GM10266 (cell line): Measurements from ENCODE around the gene SLC1A4.

Source experiments
- DNase-seq: peaks from one replicate; pipeline ENCODE4 v3.0.0; 2012; ENCODE audit errors: extremely low spot score
- TF ChIP-seq, protein P1 (sequence below): IDR thresholded peaks from 2 replicates; pipeline ENCODE4 v1.5.1; 2012; ENCODE audit warnings: mild to moderate bottlenecking, low read depth; ENCODE audit not compliant: control insufficient read depth, insufficient read depth; ENCODE audit errors: missing control alignments

Gene SLC1A4

DNA sequence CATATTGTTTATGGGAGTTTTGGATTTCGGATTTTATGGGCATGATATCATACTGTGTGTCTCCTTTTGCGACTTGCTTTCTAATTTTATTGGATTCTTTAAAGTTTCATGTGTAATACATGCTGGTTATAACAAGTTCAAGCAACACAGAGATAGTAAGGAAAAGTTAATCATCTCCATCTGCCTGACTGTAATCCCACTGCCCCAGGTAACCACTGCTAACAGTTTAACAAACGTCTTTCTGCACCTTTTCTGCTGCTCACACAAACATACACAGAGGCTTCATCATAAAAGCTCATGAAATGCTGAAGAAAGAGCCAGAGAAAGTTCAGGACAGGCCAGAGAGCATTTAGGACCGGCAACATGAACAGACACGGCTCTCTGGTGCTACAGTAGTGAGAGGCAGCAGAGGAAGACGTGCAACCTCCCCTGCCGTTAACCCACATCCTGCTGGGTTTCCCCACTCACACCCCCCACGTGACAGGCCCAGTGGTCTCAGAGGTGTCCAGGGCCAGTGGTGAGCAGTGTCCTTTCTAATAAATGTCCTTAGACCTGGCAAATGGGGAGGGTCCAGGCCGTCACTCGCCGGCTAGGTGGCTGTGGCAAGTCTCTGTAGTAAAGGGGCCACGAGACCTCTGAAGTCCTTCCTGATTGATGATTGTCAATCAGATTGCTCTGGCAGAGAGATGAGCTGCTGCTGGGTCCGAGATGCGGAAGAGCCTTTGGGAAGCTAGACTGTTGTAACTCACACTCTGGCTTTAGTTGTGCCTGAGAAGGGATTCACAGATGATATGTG, 43.0 kb upstream of the SLC1A4 start:
- TF ChIP-seq, protein P1, sequence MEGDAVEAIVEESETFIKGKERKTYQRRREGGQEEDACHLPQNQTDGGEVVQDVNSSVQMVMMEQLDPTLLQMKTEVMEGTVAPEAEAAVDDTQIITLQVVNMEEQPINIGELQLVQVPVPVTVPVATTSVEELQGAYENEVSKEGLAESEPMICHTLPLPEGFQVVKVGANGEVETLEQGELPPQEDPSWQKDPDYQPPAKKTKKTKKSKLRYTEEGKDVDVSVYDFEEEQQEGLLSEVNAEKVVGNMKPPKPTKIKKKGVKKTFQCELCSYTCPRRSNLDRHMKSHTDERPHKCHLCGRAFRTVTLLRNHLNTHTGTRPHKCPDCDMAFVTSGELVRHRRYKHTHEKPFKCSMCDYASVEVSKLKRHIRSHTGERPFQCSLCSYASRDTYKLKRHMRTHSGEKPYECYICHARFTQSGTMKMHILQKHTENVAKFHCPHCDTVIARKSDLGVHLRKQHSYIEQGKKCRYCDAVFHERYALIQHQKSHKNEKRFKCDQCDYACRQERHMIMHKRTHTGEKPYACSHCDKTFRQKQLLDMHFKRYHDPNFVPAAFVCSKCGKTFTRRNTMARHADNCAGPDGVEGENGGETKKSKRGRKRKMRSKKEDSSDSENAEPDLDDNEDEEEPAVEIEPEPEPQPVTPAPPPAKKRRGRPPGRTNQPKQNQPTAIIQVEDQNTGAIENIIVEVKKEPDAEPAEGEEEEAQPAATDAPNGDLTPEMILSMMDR: no peak
- DNase-seq: peak; percentile 71

- DNase-seq: no peak
- TF ChIP-seq, protein P1: no peak
These were observed 42.4 kb upstream of the SLC1A4 start for GRCh38 chr2:64946769-64947247.

DNA sequence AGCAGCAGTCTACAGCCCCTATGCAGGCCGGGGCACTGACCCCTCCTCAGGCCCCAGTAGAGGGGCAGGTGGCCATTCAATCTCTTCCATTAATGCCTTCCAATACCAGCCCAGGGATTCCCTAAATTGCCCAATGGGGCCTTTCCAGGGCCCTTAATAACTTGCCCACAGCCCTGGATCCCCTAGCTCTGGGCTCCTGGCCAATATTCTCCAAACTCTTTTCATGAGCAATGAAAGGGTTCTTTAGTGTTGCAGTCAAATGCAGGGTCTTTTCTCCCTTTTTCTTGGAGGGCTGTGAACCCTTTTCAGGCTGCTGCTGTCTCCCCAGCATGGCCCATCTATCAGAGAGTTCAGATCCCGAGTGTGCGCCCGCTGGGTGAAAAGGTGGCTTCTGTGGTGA, 41.3 kb upstream of the SLC1A4 start:
- no peak for DNase-seq
- TF ChIP-seq, protein P1: no peak

GRCh38 chr2:64950226-64951160, 38.7 kb upstream of the SLC1A4 start:
- DNase-seq: no peak
- TF ChIP-seq, protein P1: no peak

GRCh38 chr2:64951306-64951953, 37.8 kb upstream of the SLC1A4 start:
- TF ChIP-seq, protein P1: no peak
- no peak for DNase-seq

GRCh38 chr2:64952096-64952495, 37.1 kb upstream of the SLC1A4 start:
- TF ChIP-seq, protein P1: no peak
- DNase-seq: no peak
